Keratinocyte (primary cell): ENCODE results near the gene KRT9. TPM values are rescaled to one million over a fixed set of nuclear protein-coding genes. Genes with fewer than 3 reads are reported as not detected.

Experiments used
- DNase-seq: peaks from one replicate; pipeline ENCODE4 v3.0.0-alpha.2; 2011; ENCODE audit warnings: low read depth, missing footprints, low spot score
- FAIRE-seq: peaks from 2 replicates; lab custom pipeline; 2011; peaks lifted over from hg19 to GRCh38; lab: Jason Lieb, UNC
- H2AFZ ChIP-seq: 2 replicates; pipeline ENCODE4 v1.6.0; 2012; ENCODE audit warnings: low read length, control low read depth, inconsistent platforms; ENCODE audit not compliant: control insufficient read depth
- H3K27ac ChIP-seq: 2 replicates; pipeline ENCODE4 v1.5.1; 2011; ENCODE audit warnings: low read length; ENCODE audit not compliant: control insufficient read depth, insufficient read depth
- H3K27me3 ChIP-seq: 3 replicates; pipeline ENCODE4 v1.6.0; 2011; ENCODE audit warnings: low read length; ENCODE audit not compliant: control insufficient read depth, insufficient read depth; ENCODE audit errors: extremely low read depth
- H3K36me3 ChIP-seq, 2 experiments: 2 replicates in 1 of 2; 3 replicates in 1 of 2; pipeline ENCODE4 v1.5.1; 2011; ENCODE audit warnings: low read length in 2 of 2, mild to moderate bottlenecking in 1 of 2; ENCODE audit not compliant: control insufficient read depth in 2 of 2, insufficient read depth in 2 of 2; ENCODE audit errors: extremely low read depth in 1 of 2
- H3K4me1 ChIP-seq: 3 replicates; pipeline ENCODE4 v1.5.1; 2011; ENCODE audit warnings: low read length; ENCODE audit not compliant: control insufficient read depth, insufficient read depth; ENCODE audit errors: extremely low read depth
- H3K4me2 ChIP-seq: 3 replicates; pipeline ENCODE4 v1.6.0; 2011; ENCODE audit warnings: low read depth, low read length; ENCODE audit not compliant: control insufficient read depth, insufficient read depth; ENCODE audit errors: extremely low read depth
- H3K4me3 ChIP-seq, 3 experiments: fragments of 200-600 bp in 1 of 3; sonication (generic) in 1 of 3; 2 replicates in 2 of 3; 3 replicates in 1 of 3; pipeline ENCODE4 v1.5.1; 2011 to 2016; ENCODE audit warnings: low read length in 3 of 3, mild to moderate bottlenecking in 3 of 3, control low read depth in 2 of 3, inconsistent platforms in 1 of 3, low read depth in 1 of 3, mixed read lengths in 1 of 3, mixed run types in 1 of 3, moderate library complexity in 1 of 3; ENCODE audit not compliant: control insufficient read depth in 2 of 3, insufficient read depth in 2 of 3; ENCODE audit errors: extremely low read depth in 1 of 3
- H3K79me2 ChIP-seq: 2 replicates; pipeline ENCODE4 v1.6.0; 2012; ENCODE audit warnings: low read length; ENCODE audit not compliant: control insufficient read depth, insufficient read depth
- H3K9ac ChIP-seq: 3 replicates; pipeline ENCODE4 v1.6.0; 2011; ENCODE audit warnings: low read length; ENCODE audit not compliant: control insufficient read depth, insufficient read depth; ENCODE audit errors: extremely low read depth
- H3K9me1 ChIP-seq: 3 replicates; pipeline ENCODE4 v1.6.0; 2011; ENCODE audit warnings: low read length; ENCODE audit not compliant: control insufficient read depth, insufficient read depth; ENCODE audit errors: extremely low read depth
- H3K9me3 ChIP-seq: 2 replicates; pipeline ENCODE4 v1.5.1; 2012; ENCODE audit warnings: low read depth, low read length; ENCODE audit not compliant: control insufficient read depth
- H4K20me1 ChIP-seq: 3 replicates; pipeline ENCODE4 v1.6.0; 2011; ENCODE audit warnings: low read length; ENCODE audit not compliant: control insufficient read depth, insufficient read depth; ENCODE audit errors: extremely low read depth
- EZH2 ChIP-seq: IDR thresholded peaks from one replicate; pipeline ENCODE4 v1.6.1; 2012; ENCODE audit warnings: inconsistent platforms, mild to moderate bottlenecking, low read length, moderate library complexity
- dilution Hi-C: fragments of 300-500 bp; cut with MboI; formaldehyde crosslinking; loops from one replicate; pipeline ENCODE4 v1.7.0; 2020; ENCODE audit warnings: low sequenced_read_pairs; ENCODE audit not compliant: extremely low pct_ligation_motif_present
- polyA plus RNA-seq, 5 experiments: library from polyadenylated mRNA; depleted of rRNA in 3 of 5; stranded (reverse) in 3 of 5; stranded (forward) in 1 of 5; unstranded in 1 of 5; fragments of >200 nt; gene quantifications; 1 replicate in 1 of 5; 2 replicates in 3 of 5; 3 replicates in 1 of 5; pipeline versions ENCODE4 v1.2.1 to v1.2.3, GENCODE V29; 2011 to 2012; ENCODE audit warnings: missing spikeins in 2 of 5, low read depth in 1 of 5, low replicate concordance in 1 of 5
- TF ChIP-seq, protein P1 (sequence below), 3 experiments: IDR thresholded peaks in 1 of 3; conservative IDR thresholded peaks in 1 of 3; optimal IDR thresholded peaks in 1 of 3; 2 replicates in 2 of 3; 3 replicates in 1 of 3; pipeline versions ENCODE3 to v1.5.1; 2011; ENCODE audit warnings: low read length in 3 of 3, mild to moderate bottlenecking in 3 of 3, moderate library complexity in 2 of 3, control low read depth in 1 of 3, inconsistent platforms in 1 of 3; ENCODE audit not compliant: insufficient read depth in 2 of 3; ENCODE audit errors: extremely low read depth in 1 of 3

The KRT9 gene
- polyA plus RNA-seq, 1 donor (not counting 4 experiments of a cell fraction or from before 2014, with no cell fraction given): 1.6 TPM

DNA sequence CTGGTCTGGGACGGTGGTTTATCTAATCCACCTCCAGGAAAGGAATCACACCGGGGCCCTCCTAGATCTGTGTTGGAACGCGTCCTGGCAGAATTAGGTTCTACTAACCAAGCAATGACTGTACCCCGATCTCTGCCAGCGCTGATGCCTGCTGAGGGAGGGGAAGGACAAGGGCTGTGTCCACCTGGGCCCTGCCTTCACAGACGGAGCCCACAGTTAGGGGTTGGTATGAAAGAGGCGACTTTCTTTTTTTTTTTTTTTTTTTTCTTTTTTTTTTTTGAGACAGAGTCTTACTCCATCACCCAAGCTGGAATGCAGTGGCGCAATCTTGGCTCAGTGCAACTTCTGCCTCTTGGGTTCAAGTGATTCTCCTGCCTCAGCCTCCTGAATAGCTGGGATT, 33.9 kb downstream of the KRT9 start:
- no peak overlapping the region for H2AFZ ChIP-seq
- FAIRE-seq (peak; percentile 46), DNase-seq (no peak)
- no peak overlapping the region for H3K4me3 ChIP-seq
- no peak for TF ChIP-seq EZH2
- TF ChIP-seq, protein P1, sequence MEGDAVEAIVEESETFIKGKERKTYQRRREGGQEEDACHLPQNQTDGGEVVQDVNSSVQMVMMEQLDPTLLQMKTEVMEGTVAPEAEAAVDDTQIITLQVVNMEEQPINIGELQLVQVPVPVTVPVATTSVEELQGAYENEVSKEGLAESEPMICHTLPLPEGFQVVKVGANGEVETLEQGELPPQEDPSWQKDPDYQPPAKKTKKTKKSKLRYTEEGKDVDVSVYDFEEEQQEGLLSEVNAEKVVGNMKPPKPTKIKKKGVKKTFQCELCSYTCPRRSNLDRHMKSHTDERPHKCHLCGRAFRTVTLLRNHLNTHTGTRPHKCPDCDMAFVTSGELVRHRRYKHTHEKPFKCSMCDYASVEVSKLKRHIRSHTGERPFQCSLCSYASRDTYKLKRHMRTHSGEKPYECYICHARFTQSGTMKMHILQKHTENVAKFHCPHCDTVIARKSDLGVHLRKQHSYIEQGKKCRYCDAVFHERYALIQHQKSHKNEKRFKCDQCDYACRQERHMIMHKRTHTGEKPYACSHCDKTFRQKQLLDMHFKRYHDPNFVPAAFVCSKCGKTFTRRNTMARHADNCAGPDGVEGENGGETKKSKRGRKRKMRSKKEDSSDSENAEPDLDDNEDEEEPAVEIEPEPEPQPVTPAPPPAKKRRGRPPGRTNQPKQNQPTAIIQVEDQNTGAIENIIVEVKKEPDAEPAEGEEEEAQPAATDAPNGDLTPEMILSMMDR (optimal IDR thresholded peaks at IDR 0.05 in 1 of 3, IDR thresholded peaks at IDR 0.05 in 1 of 3, conservative IDR thresholded peaks at IDR 0.05 in 1 of 3; ENCODE audit: extremely low read depth in 1 of 3, insufficient read depth in 2 of 3, low read length in 3 of 3): no peak
- peak overlapping the region; percentile 50 for H3K27ac ChIP-seq
- H3K9ac ChIP-seq: peak overlapping the region; percentile 18
- peaks cover 55% of the 10 kb centered on the region for H3K4me1 ChIP-seq
- H3K27me3 ChIP-seq: no peaks in the 10 kb centered on the region
- no peaks in the 10 kb centered on the region for H3K9me1 ChIP-seq
- no peaks in the 10 kb centered on the region for H3K36me3 ChIP-seq
- H3K79me2 ChIP-seq: no peaks in the 10 kb centered on the region
- dilution Hi-C loops: no loop called here
- H3K4me2 ChIP-seq: peak overlapping the region; percentile 55
- H3K9me3 ChIP-seq: no peaks in the 10 kb centered on the region
- H4K20me1 ChIP-seq: no peaks in the 10 kb centered on the region

DNA sequence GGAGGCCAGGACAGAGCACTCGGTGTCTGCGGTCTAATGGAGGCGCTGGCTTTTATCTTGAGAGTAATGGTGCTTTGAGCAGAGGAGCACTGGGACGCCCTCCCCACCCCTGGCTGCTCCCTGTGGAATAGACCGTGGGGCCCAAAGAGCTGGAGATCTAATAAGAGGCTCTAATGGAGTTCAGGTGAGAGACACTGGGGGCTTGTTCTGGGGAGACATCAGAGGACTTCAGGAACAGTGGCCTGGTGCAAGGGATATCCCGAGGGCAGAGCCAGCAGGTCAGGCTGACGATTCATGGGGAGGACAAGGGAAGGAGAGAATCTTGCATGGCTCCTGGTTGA, 34.3 kb downstream of the KRT9 start:
- Histone ChIP-seq H3K4me3 (no peak overlapping the region), H4K20me1 (no peaks in the 10 kb centered on the region), H3K4me1 (peaks cover 55% of the 10 kb centered on the region), H3K27me3 (no peaks in the 10 kb centered on the region), H3K79me2 (no peaks in the 10 kb centered on the region), H3K9me3 (no peaks in the 10 kb centered on the region), H3K9me1 (no peaks in the 10 kb centered on the region), H3K4me2 (peak overlapping the region; percentile 55), H3K36me3 (no peaks in the 10 kb centered on the region), H3K27ac (no peak overlapping the region), H3K9ac (no peak overlapping the region), H2AFZ (no peak overlapping the region)
- dilution Hi-C loops: no loop called here
- FAIRE-seq: no peak
- DNase-seq: no peak
- TF ChIP-seq, protein P1 (optimal IDR thresholded peaks at IDR 0.05 in 1 of 3, IDR thresholded peaks at IDR 0.05 in 1 of 3, conservative IDR thresholded peaks at IDR 0.05 in 1 of 3; ENCODE audit: extremely low read depth in 1 of 3, insufficient read depth in 2 of 3, low read length in 3 of 3): no peak
